Stimulated activated naive CD8-positive, alpha-beta T cell treated with anti-CD3 and anti-CD28 coated beads, Interleukin-15, Interleukin-2, amounts not matched to agents 100 ng/mL and 50 ng/mL, for 24 hours (primary cell): ENCODE data around the gene C3.
A peak's percentile ranks its signal among the peaks of the same experiment; 100 is the strongest.
"Not testable (repeated sequence)": the region's sequence is repeated elsewhere in the genome, so short reads cannot be mapped to it uniquely, and the experiment has no call there.

Experiments
- H3K27ac Mint-ChIP-seq: one replicate; pipeline ENCODE4 v1.8.0; 2021; ENCODE audit warnings: mild to moderate bottlenecking, mixed read lengths
- H3K27me3 Mint-ChIP-seq: one replicate; pipeline ENCODE4 v1.8.0; 2021; ENCODE audit warnings: mixed read lengths
- H3K36me3 Mint-ChIP-seq: one replicate; pipeline ENCODE4 v1.8.0; 2021; ENCODE audit warnings: low read depth, mixed read lengths
- H3K4me1 Mint-ChIP-seq: one replicate; pipeline ENCODE4 v1.8.0; 2021; ENCODE audit warnings: low read depth, mixed read lengths
- H3K4me3 Mint-ChIP-seq: one replicate; pipeline ENCODE4 v1.8.0; 2021; ENCODE audit warnings: mild to moderate bottlenecking, mixed read lengths
- H3K9me3 Mint-ChIP-seq: one replicate; pipeline ENCODE4 v1.8.0; 2021; ENCODE audit warnings: mixed read lengths

C3 gene

DNA sequence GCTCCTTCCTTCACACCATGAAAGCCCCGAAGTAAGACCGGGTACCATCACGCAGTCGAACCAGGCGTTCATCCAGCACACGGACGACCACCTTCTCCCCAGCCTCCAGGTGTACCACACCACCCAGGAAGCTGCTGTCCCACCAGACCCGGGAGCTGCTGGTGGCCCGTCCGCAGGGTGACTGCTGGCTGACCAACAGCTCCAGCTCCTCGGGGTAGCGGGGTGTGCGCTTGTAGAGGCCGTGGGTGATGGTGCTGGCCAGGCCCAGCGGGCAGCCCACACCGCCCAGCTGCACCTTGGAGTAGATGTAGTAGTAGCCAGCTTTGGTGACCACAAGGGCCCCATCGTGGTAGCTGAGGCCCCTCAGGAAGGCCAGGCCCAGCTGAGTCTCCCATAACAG lies 55.5 kb downstream of the C3 start:
- H3K9me3 Mint-ChIP-seq, result no peaks in the 10 kb centered on the region
- H3K27ac Mint-ChIP-seq, result no peak overlapping the region
- H3K4me1 Mint-ChIP-seq, result peaks cover 11% of the 10 kb centered on the region
- peaks cover 40% of the 10 kb centered on the region for H3K36me3 Mint-ChIP-seq
- peak overlapping the region; percentile 53 for H3K4me3 Mint-ChIP-seq
- H3K27me3 Mint-ChIP-seq, result no peaks in the 10 kb centered on the region

DNA sequence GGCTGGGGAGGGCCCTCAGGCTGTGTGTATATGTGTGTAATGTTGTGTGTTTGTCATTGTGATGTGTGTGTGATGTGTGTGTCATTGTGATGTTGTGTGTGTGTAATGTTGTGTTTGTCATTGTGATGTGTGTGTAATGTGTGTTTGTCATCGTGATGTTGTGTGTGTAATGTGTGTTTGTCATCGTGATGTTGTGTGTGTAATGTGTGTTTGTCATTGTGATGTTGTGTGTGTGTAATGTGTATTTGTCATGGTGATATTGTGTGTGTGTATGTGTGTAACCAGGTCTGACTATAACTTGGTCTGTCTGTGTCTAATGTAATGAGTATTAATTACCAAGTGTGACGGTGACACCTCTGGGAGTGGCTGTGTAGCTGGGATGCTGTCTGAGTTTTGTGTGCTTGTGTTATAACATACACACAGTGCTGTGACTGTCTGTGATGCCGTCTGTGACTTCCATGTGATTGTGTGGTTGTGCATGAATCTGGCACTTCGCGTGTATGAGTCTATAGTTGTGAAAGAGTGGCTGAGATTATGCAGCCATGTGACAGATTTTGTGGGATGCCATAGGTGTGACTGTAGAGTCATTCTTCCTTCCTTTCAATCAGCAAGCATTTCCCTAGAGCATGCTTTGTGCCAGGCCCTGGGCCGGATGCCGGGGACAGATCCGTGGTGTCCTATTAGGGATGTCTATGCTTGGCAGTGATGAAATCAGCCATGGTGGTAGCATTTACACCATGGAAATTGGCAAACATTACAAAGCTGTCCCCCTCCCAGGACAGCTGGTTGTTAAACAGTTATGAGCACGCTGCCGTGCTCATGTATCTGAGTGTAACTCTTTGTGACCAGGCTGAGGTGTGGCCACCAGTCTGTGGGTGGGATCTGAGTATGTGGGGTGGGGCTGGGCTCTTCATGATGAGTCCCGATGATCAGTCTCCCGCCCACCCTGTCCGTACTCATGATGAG lies 56.9 kb downstream of the C3 start:
- H3K27ac Mint-ChIP-seq, result no peak overlapping the region
- peak overlapping the region; percentile 53 for H3K4me3 Mint-ChIP-seq
- H3K9me3 Mint-ChIP-seq, result no peaks in the 10 kb centered on the region
- H3K4me1 Mint-ChIP-seq, result peaks cover 20% of the 10 kb centered on the region
- H3K36me3 Mint-ChIP-seq, result peaks cover 33% of the 10 kb centered on the region
- no peaks in the 10 kb centered on the region for H3K27me3 Mint-ChIP-seq

DNA sequence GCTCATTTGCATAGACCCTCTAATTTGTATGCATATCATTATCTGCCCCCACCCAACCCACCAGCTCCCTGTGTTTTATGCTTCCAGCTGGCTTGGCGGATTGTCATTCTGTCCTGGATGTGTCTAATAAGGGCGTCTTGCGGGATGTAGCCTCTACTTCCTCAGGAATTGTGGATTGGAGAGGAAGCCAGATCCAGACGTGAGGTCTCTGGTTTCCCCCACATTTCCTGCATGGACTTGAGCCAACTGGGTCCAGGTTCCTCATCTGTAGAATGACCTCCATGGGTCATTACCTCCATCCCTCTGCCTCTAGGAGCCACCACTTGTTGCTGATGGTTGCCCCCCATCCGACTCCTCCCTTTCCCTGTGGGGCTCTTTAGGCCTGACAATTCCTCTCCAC lies 57.7 kb downstream of the C3 start:
- Mint-ChIP-seq H3K27ac (no peak overlapping the region), H3K4me1 (peaks cover 25% of the 10 kb centered on the region), H3K27me3 (no peaks in the 10 kb centered on the region), H3K4me3 (no peak overlapping the region), H3K36me3 (peaks cover 31% of the 10 kb centered on the region), H3K9me3 (no peaks in the 10 kb centered on the region)

DNA sequence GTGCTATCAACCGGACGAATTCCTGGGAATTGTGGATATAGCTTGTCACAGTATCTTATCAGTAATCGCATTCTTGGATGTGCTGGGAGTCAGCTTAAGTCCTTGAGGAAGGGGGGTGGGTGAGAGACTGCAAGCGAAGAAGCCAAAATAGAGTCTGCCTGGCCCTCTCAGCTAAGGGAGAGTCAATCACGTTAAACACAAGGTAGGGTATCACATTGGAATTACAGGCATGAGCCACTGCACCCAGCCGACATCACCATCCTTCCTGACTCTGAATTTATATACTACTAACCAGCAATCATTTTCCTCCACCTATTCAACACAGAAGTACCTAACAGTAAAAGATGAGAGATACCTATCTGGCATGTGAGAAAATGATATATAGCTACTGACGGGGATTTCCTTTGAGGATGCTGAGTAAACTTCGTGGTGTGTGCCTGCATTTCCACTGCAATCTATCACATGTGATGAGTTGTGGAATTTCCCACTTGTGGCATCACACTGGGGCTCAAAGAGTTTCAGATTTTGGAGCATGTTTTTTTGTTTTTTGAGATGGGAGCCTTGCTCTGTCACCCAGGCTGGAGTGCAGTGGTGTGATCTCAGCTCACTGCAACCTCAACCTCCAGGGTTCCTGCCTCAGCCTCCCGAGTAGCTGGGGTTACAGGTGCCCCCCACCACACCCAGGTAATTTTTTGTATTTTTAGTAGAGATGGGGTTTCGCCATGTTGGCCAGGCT lies 58.8 kb downstream of the C3 start:
- not testable (repeated sequence) for H3K27me3 Mint-ChIP-seq, H3K9me3 Mint-ChIP-seq, H3K27ac Mint-ChIP-seq
- peaks cover 23% of the 10 kb centered on the region for H3K4me1 Mint-ChIP-seq
- peak overlapping the region; percentile 77 for H3K4me3 Mint-ChIP-seq
- H3K36me3 Mint-ChIP-seq, result peaks cover 25% of the 10 kb centered on the region

DNA sequence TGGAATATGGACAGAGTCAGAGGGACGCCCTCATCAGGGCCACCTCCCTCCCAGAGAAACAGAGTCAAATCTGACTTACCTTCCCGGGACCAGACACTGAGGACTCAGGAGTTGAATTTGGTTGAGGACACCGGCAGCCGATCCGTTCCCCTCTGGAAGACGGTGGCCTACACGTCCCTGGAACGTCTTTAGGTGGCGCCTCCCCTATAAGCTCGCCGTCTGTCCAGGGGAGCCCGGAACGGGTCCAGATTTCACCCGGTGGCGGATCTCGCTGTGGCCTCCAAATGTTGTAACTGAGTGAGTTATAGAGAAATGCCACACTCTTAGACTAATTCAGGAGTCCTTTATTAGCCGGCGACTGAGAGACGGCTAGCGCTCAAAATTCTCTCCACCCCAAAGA lies 59.5 kb downstream of the C3 start:
- no peaks in the 10 kb centered on the region for H3K9me3 Mint-ChIP-seq
- H3K4me3 Mint-ChIP-seq, result peak overlapping the region; percentile 77
- no peaks in the 10 kb centered on the region for H3K27me3 Mint-ChIP-seq
- peaks cover 30% of the 10 kb centered on the region for H3K4me1 Mint-ChIP-seq
- peaks cover 25% of the 10 kb centered on the region for H3K36me3 Mint-ChIP-seq
- H3K27ac Mint-ChIP-seq, result no peak overlapping the region

DNA sequence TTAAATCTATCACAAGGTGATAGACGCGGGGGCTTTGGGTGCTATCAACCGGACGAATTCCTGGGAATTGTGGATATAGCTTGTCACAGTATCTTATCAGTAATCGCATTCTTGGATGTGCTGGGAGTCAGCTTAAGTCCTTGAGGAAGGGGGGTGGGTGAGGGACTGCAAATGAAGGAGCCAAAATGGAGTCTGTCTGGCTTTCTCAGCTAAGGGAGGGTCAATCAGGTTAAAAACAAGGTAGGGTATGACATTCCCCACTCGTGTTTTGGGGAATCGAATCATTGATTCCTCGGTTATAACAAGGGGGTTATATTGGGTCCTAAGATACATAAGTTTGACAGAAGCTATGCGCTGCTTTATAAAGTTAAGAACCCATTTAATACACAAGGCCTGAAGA lies 64.1 kb downstream of the C3 start:
- H3K4me3 Mint-ChIP-seq, result not testable (repeated sequence)

DNA sequence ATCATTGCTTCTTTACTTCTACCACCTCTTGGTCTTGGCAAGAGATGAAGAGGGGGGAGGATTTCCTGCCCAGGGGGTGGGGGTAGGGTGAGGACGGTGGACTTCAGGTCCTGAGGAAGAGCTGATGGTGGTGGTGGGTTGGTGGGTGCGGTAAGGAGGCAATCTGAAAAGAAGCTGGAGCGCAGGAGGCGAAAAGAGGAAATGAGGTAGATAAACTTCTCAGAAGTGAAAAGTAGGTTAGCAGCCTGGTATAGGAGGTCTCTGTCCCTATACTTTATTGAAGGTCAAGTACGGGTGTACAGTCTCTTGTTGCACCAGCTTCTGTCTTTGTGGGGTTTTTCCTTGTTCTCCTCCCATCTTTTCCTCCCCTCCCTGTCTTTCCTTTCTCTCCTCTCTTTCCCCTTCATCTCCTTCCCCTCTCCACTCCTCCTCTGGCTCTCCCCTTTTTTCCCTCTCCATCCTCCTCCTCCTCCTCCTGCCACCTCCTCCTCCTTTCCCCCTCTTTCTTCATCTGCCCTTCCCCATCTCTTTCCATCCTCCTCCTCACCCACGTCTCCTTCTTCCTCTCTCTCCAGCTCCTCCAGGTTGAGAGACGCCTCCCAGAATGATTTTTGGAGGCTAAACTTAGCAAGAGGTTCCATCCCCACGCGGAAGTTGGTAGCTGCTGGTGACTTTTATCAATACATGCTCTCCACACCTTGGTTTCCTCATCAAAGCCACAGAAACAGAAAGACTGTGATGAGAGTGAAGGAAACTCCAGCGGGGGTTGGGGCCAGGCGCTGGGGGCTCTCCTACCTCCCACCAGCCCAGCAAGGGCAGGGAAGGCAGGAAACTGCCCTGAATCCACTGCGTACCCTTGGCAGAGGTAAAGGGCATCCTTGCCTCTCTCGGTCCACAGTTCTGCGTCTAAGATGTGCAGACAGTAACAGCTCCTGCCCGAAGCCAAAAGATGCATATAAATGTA lies 65.8 kb downstream of the C3 start:
- Mint-ChIP-seq H3K4me1 (peaks cover 77% of the 10 kb centered on the region), H3K27me3 (no peaks in the 10 kb centered on the region), H3K27ac (peak overlapping the region; percentile 99), H3K36me3 (peaks cover 16% of the 10 kb centered on the region), H3K4me3 (peak overlapping the region; percentile 77), H3K9me3 (no peaks in the 10 kb centered on the region)

More for the DNA sequence above, 64.1 kb downstream of the C3 start:
- H3K4me1 Mint-ChIP-seq, result peaks cover 70% of the 10 kb centered on the region
- not testable (repeated sequence) for H3K27me3 Mint-ChIP-seq, H3K27ac Mint-ChIP-seq, H3K9me3 Mint-ChIP-seq
- peaks cover 25% of the 10 kb centered on the region for H3K36me3 Mint-ChIP-seq

DNA sequence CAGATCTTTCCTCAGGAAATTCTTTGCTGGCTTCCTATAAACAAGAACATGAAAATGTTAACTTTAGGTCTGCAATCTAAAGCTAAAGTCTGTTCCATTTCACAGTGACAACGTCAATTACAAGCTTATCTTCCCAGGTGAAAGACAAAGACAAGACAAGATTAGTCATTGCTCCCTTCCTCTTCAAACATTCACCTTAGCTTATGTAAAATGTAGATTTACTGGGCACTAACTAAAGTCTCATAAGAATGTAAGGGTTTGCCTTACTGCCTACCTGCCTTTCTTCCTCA lies 67.7 kb downstream of the C3 start:
- Mint-ChIP-seq H3K36me3 (peaks cover 5% of the 10 kb centered on the region), H3K4me1 (peaks cover 61% of the 10 kb centered on the region), H3K4me3 (no peak overlapping the region)

DNA sequence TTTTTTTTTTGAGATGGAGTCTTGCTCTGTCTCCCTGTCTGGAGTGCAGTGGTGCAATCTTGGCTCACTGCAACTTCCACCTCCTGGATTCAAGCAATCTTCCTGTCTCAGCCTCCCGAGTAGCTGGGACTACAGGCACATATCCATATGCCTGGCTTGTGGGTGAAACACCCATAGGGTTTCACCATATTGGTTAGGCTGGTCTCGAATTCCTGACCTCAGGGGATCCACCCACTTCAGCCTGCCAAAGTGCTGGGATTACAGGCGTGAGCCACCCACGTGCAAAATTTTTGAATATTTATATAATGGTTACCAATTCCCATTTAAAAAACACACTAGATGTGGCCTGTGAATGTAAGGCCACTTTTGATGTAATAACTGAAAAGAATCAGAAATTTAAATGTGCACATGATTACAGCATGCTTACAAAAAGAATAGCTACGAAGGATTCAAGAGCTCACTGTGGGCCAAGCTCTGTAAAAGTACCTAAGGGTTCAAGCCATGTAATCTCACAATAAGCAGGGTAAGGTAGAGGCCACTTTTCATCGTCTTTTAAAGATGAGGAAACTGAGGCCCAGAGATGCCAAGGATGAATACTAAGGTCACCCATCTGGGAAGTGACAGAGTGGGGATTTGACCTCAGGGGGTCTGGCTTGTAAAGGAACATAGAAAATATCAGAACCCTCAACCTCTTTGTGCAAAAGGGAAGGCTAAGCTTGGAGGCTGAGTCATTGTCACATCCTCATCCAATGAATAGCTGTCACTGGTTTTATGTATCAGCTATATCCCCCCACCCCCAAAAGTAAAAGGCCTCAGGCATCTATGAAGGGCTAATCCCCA lies 68.3 kb downstream of the C3 start:
- peaks cover 57% of the 10 kb centered on the region for H3K4me1 Mint-ChIP-seq
- H3K27me3 Mint-ChIP-seq, result no peaks in the 10 kb centered on the region
- H3K9me3 Mint-ChIP-seq, result no peaks in the 10 kb centered on the region
- no peaks in the 10 kb centered on the region for H3K36me3 Mint-ChIP-seq
- peak overlapping the region; percentile 69 for H3K27ac Mint-ChIP-seq
- H3K4me3 Mint-ChIP-seq, result no peak overlapping the region

More for the DNA sequence above, 67.7 kb downstream of the C3 start:
- Mint-ChIP-seq H3K27ac (peak overlapping the region; percentile 69), H3K27me3 (no peaks in the 10 kb centered on the region), H3K9me3 (no peaks in the 10 kb centered on the region)

DNA sequence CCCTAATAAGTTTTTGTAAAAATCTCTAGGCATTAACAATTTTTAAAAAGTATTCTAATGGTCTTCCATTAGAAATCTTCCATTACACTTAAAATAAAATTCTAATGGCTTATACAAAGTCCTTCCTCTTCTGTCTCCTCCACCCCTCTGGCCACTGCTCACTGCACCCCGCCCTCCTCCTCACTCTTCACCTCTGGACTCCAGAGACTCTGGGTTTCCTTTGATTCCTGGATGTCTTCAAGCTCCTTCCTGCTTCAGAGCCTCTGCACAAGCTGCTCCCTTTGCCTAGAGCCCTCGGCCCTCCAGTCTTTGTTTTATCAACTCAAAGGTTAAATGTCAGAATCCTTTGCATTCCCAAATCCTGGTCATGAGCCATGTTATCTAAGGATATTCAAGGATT lies 71.3 kb downstream of the C3 start:
- Mint-ChIP-seq H3K9me3 (no peaks in the 10 kb centered on the region), H3K36me3 (no peaks in the 10 kb centered on the region), H3K4me1 (peaks cover 32% of the 10 kb centered on the region), H3K27ac (no peak overlapping the region), H3K27me3 (no peaks in the 10 kb centered on the region), H3K4me3 (no peak overlapping the region)

DNA sequence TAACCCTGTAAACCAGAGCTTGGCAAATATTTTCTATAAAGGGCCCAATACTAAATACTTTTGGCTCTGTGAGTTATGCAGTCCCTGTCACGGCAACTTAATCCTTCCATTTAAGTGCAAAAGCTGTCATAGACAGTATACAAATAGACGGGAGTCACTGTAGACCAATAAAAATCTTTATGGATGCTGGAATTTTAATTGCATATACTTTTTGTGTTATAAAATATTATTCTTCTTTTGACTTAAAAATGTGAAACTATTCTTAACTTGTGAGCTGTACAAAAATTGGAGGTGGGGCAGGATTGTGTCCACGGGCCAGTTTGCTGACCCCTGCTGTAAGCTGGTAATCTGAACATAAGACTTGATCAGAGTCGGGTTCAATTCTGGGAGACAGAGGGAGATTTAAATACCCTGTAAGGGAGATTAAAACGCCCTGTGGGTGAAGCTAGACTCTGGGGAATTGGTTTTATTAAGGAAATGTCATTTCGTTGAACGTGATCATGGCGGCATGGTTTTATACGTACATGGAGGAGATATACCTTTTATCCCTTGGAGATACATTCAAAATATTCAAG lies 72.2 kb downstream of the C3 start:
- H3K27ac Mint-ChIP-seq, result no peak overlapping the region
- peaks cover 28% of the 10 kb centered on the region for H3K4me1 Mint-ChIP-seq
- no peaks in the 10 kb centered on the region for H3K27me3 Mint-ChIP-seq
- H3K36me3 Mint-ChIP-seq, result no peaks in the 10 kb centered on the region
- no peaks in the 10 kb centered on the region for H3K9me3 Mint-ChIP-seq
- no peak overlapping the region for H3K4me3 Mint-ChIP-seq

DNA sequence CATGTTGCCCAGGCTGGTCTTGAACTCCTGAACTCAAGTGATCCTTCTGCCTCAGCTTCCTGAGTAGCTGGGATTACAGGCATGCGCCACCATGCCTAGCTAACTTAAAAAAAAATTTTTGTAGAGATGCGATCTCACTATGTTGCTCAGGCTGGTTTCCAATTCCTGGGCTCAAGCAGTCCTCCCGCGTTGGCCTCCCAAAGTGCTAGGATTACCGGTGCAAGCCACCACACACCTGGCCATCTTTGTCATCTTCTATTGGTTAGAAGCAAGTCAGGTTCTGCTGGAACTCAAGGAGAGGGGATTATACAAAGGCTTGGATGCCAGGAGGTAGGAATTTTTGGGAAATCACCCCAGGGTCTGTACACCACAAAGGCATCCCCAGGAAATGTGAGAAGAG lies 75.7 kb downstream of the C3 start:
- Mint-ChIP-seq H3K36me3 (no peaks in the 10 kb centered on the region), H3K4me3 (no peak overlapping the region), H3K4me1 (peaks cover 30% of the 10 kb centered on the region), H3K27me3 (no peaks in the 10 kb centered on the region), H3K27ac (no peak overlapping the region), H3K9me3 (no peaks in the 10 kb centered on the region)

DNA sequence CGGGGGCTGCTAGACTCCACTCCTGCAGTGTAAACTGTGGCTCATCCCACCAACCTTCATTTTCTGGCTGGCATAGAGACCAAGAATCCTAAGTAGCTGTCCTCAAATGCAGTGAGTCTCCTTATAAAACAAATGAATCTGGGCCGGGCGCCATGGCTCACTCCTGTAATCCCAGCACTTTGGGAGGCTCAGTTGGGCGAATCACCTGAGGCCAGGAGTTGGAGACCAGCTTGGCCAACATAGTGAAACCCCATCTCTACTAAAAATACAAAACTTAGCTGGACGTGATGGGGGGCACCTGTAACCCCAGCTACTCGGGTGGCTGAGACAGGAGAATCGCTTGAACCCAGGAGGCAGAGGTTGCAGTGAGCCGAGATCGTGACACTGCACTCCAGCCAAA lies 80.1 kb downstream of the C3 start:
- not testable (repeated sequence) for H3K27me3 Mint-ChIP-seq, H3K4me3 Mint-ChIP-seq, H3K36me3 Mint-ChIP-seq, H3K9me3 Mint-ChIP-seq
- H3K4me1 Mint-ChIP-seq, result peaks cover 47% of the 10 kb centered on the region
- H3K27ac Mint-ChIP-seq, result peak overlapping the region; percentile 23

DNA sequence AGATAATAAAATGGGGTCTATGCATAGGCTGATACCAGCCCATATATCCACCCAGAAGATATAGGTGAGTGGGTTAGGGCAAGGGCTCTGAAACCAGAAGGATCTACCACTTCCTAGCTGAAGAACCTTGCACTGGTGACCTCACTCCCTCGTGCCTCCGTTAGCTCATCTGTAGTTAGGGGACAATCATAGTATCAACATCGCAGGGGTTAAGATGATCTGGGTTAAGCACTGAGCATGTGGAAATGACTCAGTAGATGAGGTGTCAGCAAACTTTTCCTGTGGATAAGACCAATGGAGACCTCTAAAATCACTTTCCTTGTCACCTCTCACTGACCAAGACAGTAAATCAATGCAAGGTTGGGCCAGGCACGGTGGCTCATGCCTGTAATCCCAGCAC lies 81.0 kb downstream of the C3 start:
- Mint-ChIP-seq H3K4me1 (peaks cover 48% of the 10 kb centered on the region), H3K27me3 (no peaks in the 10 kb centered on the region), H3K27ac (peak overlapping the region; percentile 81), H3K36me3 (no peaks in the 10 kb centered on the region), H3K9me3 (peaks cover 2% of the 10 kb centered on the region), H3K4me3 (no peak overlapping the region)
